ENCODE measurements around the gene RSPO3. TPM values are rescaled to one million over a fixed set of nuclear protein-coding genes. Genes with fewer than 3 reads are reported as not detected.

RSPO3 gene
- not detected for total RNA-seq

GRCh38 chr6:127118298-127119101 lies at the start of gene RSPO3:
Gene RSPO3 (plus strand): TSS chr6:127118671. CDS start chr6:127119193, 522 bp downstream.
- Mint-ChIP-seq H3K4me1 (peaks cover 12% of the 10 kb centered on the region), H3K27me3 (peaks cover 87% of the 10 kb centered on the region), H3K9me3 (no peaks in the 10 kb centered on the region), H3K4me3 (peak within 1 kb of the TSS; percentile 84), H3K27ac (no peak within 1 kb of the TSS), H3K36me3 (no peaks in the 10 kb centered on the region)
- POLR2A ChIA-PET = no interaction called here
- DNase-seq (peak; percentile 51), ATAC-seq (ENCODE audit: low read depth) (no peak)

GRCh38 chr6:127069659-127070279 lies 48.7 kb upstream of the RSPO3 start:
- POLR2A ChIA-PET = no interaction called here
- no peak for ATAC-seq (ENCODE audit: low read depth)
- H3K36me3 Mint-ChIP-seq = no peaks in the 10 kb centered on the region
- H3K27me3 Mint-ChIP-seq = peaks cover 8% of the 10 kb centered on the region
- H3K4me1 Mint-ChIP-seq = no peaks in the 10 kb centered on the region
- H3K4me3 Mint-ChIP-seq = no peak overlapping the region
- H3K27ac Mint-ChIP-seq = no peak overlapping the region
- DNase-seq = no peak
- no peaks in the 10 kb centered on the region for H3K9me3 Mint-ChIP-seq

GRCh38 chr6:127073222-127073621 lies 45.2 kb upstream of the RSPO3 start:
- no peak overlapping the region for H3K27ac Mint-ChIP-seq
- peaks cover 8% of the 10 kb centered on the region for H3K27me3 Mint-ChIP-seq
- ATAC-seq (ENCODE audit: low read depth) (no peak), DNase-seq (no peak)
- H3K4me1 Mint-ChIP-seq = no peaks in the 10 kb centered on the region
- no peaks in the 10 kb centered on the region for H3K36me3 Mint-ChIP-seq
- H3K9me3 Mint-ChIP-seq = no peaks in the 10 kb centered on the region
- H3K4me3 Mint-ChIP-seq = no peak overlapping the region
- POLR2A ChIA-PET = no interaction called here

GRCh38 chr6:127076466-127076865 lies 42.0 kb upstream of the RSPO3 start:
- POLR2A ChIA-PET = no interaction called here
- Mint-ChIP-seq H3K4me1 (no peaks in the 10 kb centered on the region), H3K36me3 (no peaks in the 10 kb centered on the region), H3K27ac (no peak overlapping the region), H3K4me3 (no peak overlapping the region), H3K9me3 (no peaks in the 10 kb centered on the region), H3K27me3 (peaks cover 7% of the 10 kb centered on the region)
- DNase-seq = no peak
- no peak for ATAC-seq (ENCODE audit: low read depth)

GRCh38 chr6:127077886-127078285 lies 40.6 kb upstream of the RSPO3 start:
- Mint-ChIP-seq H3K27me3 (peaks cover 5% of the 10 kb centered on the region), H3K9me3 (no peaks in the 10 kb centered on the region), H3K4me3 (no peak overlapping the region), H3K4me1 (no peaks in the 10 kb centered on the region), H3K36me3 (no peaks in the 10 kb centered on the region), H3K27ac (no peak overlapping the region)
- POLR2A ChIA-PET = no interaction called here
- DNase-seq = no peak
- ATAC-seq (ENCODE audit: low read depth) = no peak

GRCh38 chr6:127078669-127079068 lies 39.8 kb upstream of the RSPO3 start:
- no peaks in the 10 kb centered on the region for H3K9me3 Mint-ChIP-seq
- POLR2A ChIA-PET = no interaction called here
- H3K36me3 Mint-ChIP-seq = no peaks in the 10 kb centered on the region
- no peak for DNase-seq
- H3K4me3 Mint-ChIP-seq = no peak overlapping the region
- H3K27me3 Mint-ChIP-seq = peaks cover 2% of the 10 kb centered on the region
- no peak overlapping the region for H3K27ac Mint-ChIP-seq
- H3K4me1 Mint-ChIP-seq = no peaks in the 10 kb centered on the region
- no peak for ATAC-seq (ENCODE audit: low read depth)

GRCh38 chr6:127079681-127080080 lies 38.8 kb upstream of the RSPO3 start:
- H3K4me3 Mint-ChIP-seq = no peak overlapping the region
- H3K27me3 Mint-ChIP-seq = no peaks in the 10 kb centered on the region
- H3K27ac Mint-ChIP-seq = no peak overlapping the region
- H3K4me1 Mint-ChIP-seq = no peaks in the 10 kb centered on the region
- H3K9me3 Mint-ChIP-seq = no peaks in the 10 kb centered on the region
- DNase-seq (no peak), ATAC-seq (ENCODE audit: low read depth) (no peak)
- POLR2A ChIA-PET = no interaction called here
- no peaks in the 10 kb centered on the region for H3K36me3 Mint-ChIP-seq

- Mint-ChIP-seq H3K36me3 (no peaks in the 10 kb centered on the region), H3K27ac (no peak overlapping the region), H3K9me3 (no peaks in the 10 kb centered on the region), H3K4me3 (no peak overlapping the region), H3K27me3 (no peaks in the 10 kb centered on the region), H3K4me1 (no peaks in the 10 kb centered on the region)
- POLR2A ChIA-PET = no interaction called here
- ATAC-seq (ENCODE audit: low read depth) = no peak
- no peak for DNase-seq
Measured at GRCh38 chr6:127080081-127080480, 38.4 kb upstream of the RSPO3 start.

- no peak overlapping the region for H3K4me3 Mint-ChIP-seq
- H3K4me1 Mint-ChIP-seq = no peaks in the 10 kb centered on the region
- no peaks in the 10 kb centered on the region for H3K27me3 Mint-ChIP-seq
- POLR2A ChIA-PET = no interaction called here
- H3K27ac Mint-ChIP-seq = no peak overlapping the region
- ATAC-seq (ENCODE audit: low read depth) = no peak
- no peaks in the 10 kb centered on the region for H3K36me3 Mint-ChIP-seq
- H3K9me3 Mint-ChIP-seq = no peaks in the 10 kb centered on the region
- DNase-seq = no peak
Measured at GRCh38 chr6:127083231-127083962, 35.1 kb upstream of the RSPO3 start.

- ATAC-seq (ENCODE audit: low read depth) (no peak), DNase-seq (no peak)
- POLR2A ChIA-PET = no interaction called here
- Mint-ChIP-seq H3K4me3 (no peak overlapping the region), H3K36me3 (no peaks in the 10 kb centered on the region), H3K27me3 (no peaks in the 10 kb centered on the region), H3K27ac (no peak overlapping the region), H3K4me1 (no peaks in the 10 kb centered on the region), H3K9me3 (no peaks in the 10 kb centered on the region)
Measured at GRCh38 chr6:127083963-127084310, 34.5 kb upstream of the RSPO3 start.

- no peak overlapping the region for H3K27ac Mint-ChIP-seq
- POLR2A ChIA-PET = no interaction called here
- ATAC-seq (ENCODE audit: low read depth) (no peak), DNase-seq (no peak)
- no peaks in the 10 kb centered on the region for H3K27me3 Mint-ChIP-seq
- no peaks in the 10 kb centered on the region for H3K9me3 Mint-ChIP-seq
- no peaks in the 10 kb centered on the region for H3K36me3 Mint-ChIP-seq
- no peak overlapping the region for H3K4me3 Mint-ChIP-seq
- no peaks in the 10 kb centered on the region for H3K4me1 Mint-ChIP-seq
Measured at GRCh38 chr6:127085181-127085580, 33.3 kb upstream of the RSPO3 start.

GRCh38 chr6:127090051-127090450 lies 28.4 kb upstream of the RSPO3 start:
- ATAC-seq (ENCODE audit: low read depth) = no peak
- Mint-ChIP-seq H3K4me1 (no peaks in the 10 kb centered on the region), H3K36me3 (no peaks in the 10 kb centered on the region), H3K27me3 (peaks cover 6% of the 10 kb centered on the region), H3K9me3 (no peaks in the 10 kb centered on the region), H3K27ac (no peak overlapping the region), H3K4me3 (no peak overlapping the region)
- DNase-seq = no peak
- POLR2A ChIA-PET = no interaction called here

GRCh38 chr6:127092466-127092865 lies 26.0 kb upstream of the RSPO3 start:
- DNase-seq (no peak), ATAC-seq (ENCODE audit: low read depth) (no peak)
- Mint-ChIP-seq H3K9me3 (no peaks in the 10 kb centered on the region), H3K36me3 (no peaks in the 10 kb centered on the region), H3K4me3 (no peak overlapping the region), H3K27me3 (peaks cover 8% of the 10 kb centered on the region), H3K27ac (no peak overlapping the region), H3K4me1 (no peaks in the 10 kb centered on the region)
- POLR2A ChIA-PET = no interaction called here

GRCh38 chr6:127094791-127095190 lies 23.7 kb upstream of the RSPO3 start:
- no peak overlapping the region for H3K27ac Mint-ChIP-seq
- no peak overlapping the region for H3K4me3 Mint-ChIP-seq
- H3K9me3 Mint-ChIP-seq = no peaks in the 10 kb centered on the region
- H3K27me3 Mint-ChIP-seq = peaks cover 8% of the 10 kb centered on the region
- no peaks in the 10 kb centered on the region for H3K4me1 Mint-ChIP-seq
- POLR2A ChIA-PET = no interaction called here
- ATAC-seq (ENCODE audit: low read depth) (no peak), DNase-seq (no peak)
- no peaks in the 10 kb centered on the region for H3K36me3 Mint-ChIP-seq

All from activated naive CD8-positive, alpha-beta T cell treated with anti-CD3 and anti-CD28 coated beads, Interleukin-2, amount 10 ng/mL, durations not matched to agents 7 days and 5 days (primary cell).